Adrenal gland (tissue), 5 donors: ENCODE data around the gene DUOXA1.

Experiments
- POLR2A ChIP-seq, 2 donors: fragments of 450-650 bp; IDR thresholded peaks; one replicate each; pipeline ENCODE4 v1.6.1; 2017; ENCODE audit warnings: antibody characterized with exemption in 2 of 2, mild to moderate bottlenecking in 2 of 2, moderate library complexity in 1 of 2
- TF ChIP-seq, protein P1 (sequence below), 6 experiments: fragments of 450-650 bp in 4 of 6; fragments of 200-600 bp in 2 of 6; sonication (generic) in 1 of 6; IDR thresholded peaks; 1 replicate in 5 of 6; 2 replicates in 1 of 6; pipeline versions ENCODE4 v1.5.1 to v1.8.0; 2016 to 2021; ENCODE audit warnings: antibody characterized with exemption in 6 of 6, mild to moderate bottlenecking in 2 of 6, moderate library complexity in 1 of 6
- donor health status: DM: no; HTN: no; CAD: no.

GRCh38 chr15:45129651-45130129 lies at the start of gene DUOXA1, which contains the start of gene DUOX1:
- TF ChIP-seq, protein P1, sequence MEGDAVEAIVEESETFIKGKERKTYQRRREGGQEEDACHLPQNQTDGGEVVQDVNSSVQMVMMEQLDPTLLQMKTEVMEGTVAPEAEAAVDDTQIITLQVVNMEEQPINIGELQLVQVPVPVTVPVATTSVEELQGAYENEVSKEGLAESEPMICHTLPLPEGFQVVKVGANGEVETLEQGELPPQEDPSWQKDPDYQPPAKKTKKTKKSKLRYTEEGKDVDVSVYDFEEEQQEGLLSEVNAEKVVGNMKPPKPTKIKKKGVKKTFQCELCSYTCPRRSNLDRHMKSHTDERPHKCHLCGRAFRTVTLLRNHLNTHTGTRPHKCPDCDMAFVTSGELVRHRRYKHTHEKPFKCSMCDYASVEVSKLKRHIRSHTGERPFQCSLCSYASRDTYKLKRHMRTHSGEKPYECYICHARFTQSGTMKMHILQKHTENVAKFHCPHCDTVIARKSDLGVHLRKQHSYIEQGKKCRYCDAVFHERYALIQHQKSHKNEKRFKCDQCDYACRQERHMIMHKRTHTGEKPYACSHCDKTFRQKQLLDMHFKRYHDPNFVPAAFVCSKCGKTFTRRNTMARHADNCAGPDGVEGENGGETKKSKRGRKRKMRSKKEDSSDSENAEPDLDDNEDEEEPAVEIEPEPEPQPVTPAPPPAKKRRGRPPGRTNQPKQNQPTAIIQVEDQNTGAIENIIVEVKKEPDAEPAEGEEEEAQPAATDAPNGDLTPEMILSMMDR (IDR thresholded peaks at IDR 0.05) = no peak
- TF ChIP-seq POLR2A (IDR thresholded peaks at IDR 0.05) = no peak
